HCT116 (cell line): ENCODE data around the gene TEDC1. TPM values are rescaled to one million over a fixed set of nuclear protein-coding genes. Genes with fewer than 3 reads are reported as not detected.

ENCODE experiments used
- ATAC-seq: fragments of 200-7000 bp; cut with Tn5 transposase; 2 replicates; pipeline ENCODE4 v1.9.1; 2020; ENCODE audit warnings: mild to moderate bottlenecking, moderate library complexity
- BruUV-seq: library from RNA; stranded (reverse); fragments of 400-500 nt; replicated peaks from 2 replicates; lab custom pipeline; 2021; lab: Mats Ljungman, UMichigan
- CTCF ChIA-PET: fragments of 300-600 bp; sonication (Branson Sonifier 250); formaldehyde crosslinking; loops from one replicate; lab custom pipeline; 2021; ENCODE audit warnings: antibody characterized with exemption; lab: Charles Lee
- POLR2A ChIA-PET: fragments of 300-600, 350-600 bp; sonication (Branson Sonifier 250); formaldehyde crosslinking; loops from one replicate; lab custom pipeline; 2021; ENCODE audit warnings: antibody characterized with exemption; lab: Charles Lee
- RAD21 ChIA-PET, 2 experiments: fragments of 300-600 bp; sonication (Branson Sonifier 250); formaldehyde crosslinking; loops; one replicate each; lab custom pipeline; 2023; ENCODE audit warnings: low total read pairs in 2 of 2; ENCODE audit not compliant: uncharacterized antibody in 2 of 2, unreplicated experiment in 2 of 2, low non-redundant PET in 1 of 2; lab: Charles Lee
- DNase-seq: peaks from one replicate; pipeline ENCODE4 v3.0.0-alpha.2; 2010; ENCODE audit warnings: low read depth, low spot score
- H2AFZ ChIP-seq: fragments of 200-600 bp; shearing (Covaris generic), sonication (generic); 2 replicates; pipeline ENCODE4 v1.6.1; 2017; ENCODE audit warnings: low read depth, mixed run types, mixed read lengths, antibody characterized with exemption, low read length; ENCODE audit not compliant: poor library complexity, severe bottlenecking
- H3K27ac ChIP-seq: 2 replicates; pipeline ENCODE4 v1.5.1; 2012; ENCODE audit warnings: low read depth, low read length
- H3K27me3 ChIP-seq: fragments of 200-600 bp; sonication (generic); 2 replicates; pipeline ENCODE4 v1.6.1; 2016; ENCODE audit warnings: mixed run types, low read length, mixed read lengths; ENCODE audit not compliant: insufficient read depth
- H3K36me3 ChIP-seq, 2 experiments: fragments of 200-500 bp in 1 of 2; fragments of 200-600 bp in 1 of 2; sonication (Bioruptor generic) in 1 of 2; sonication (generic) in 1 of 2; 2 replicates each; pipeline versions ENCODE4 v1.5.1 to v1.6.1; 2014 to 2016; ENCODE audit warnings: low read length in 2 of 2, inconsistent platforms in 1 of 2, mixed read lengths in 1 of 2, mixed run types in 1 of 2; ENCODE audit not compliant: insufficient read depth in 2 of 2, control insufficient read depth in 1 of 2
- H3K4me1 ChIP-seq, 2 experiments: fragments of 200-600 bp in 1 of 2; sonication (generic) in 1 of 2; 2 replicates each; pipeline versions ENCODE4 v1.5.1 to v1.6.1; 2012 to 2017; ENCODE audit warnings: low read length in 2 of 2, inconsistent platforms in 1 of 2, mild to moderate bottlenecking in 1 of 2, mixed read lengths in 1 of 2, mixed run types in 1 of 2, moderate library complexity in 1 of 2; ENCODE audit not compliant: insufficient read depth in 2 of 2, control insufficient read depth in 1 of 2
- H3K4me2 ChIP-seq: fragments of 200-600 bp; sonication (generic); 2 replicates; pipeline ENCODE4 v1.6.1; 2017; ENCODE audit warnings: mixed run types, low read length, mixed read lengths
- H3K4me3 ChIP-seq, 2 experiments: fragments of 200-600 bp in 1 of 2; sonication (generic) in 1 of 2; replicated peaks in 1 of 2; 2 replicates each; pipeline ENCODE4 v1.5.1; 2011 to 2016; ENCODE audit warnings: low read length in 2 of 2, control low read depth in 1 of 2, low read depth in 1 of 2, mild to moderate bottlenecking in 1 of 2, mixed read lengths in 1 of 2, mixed run types in 1 of 2
- H3K79me2 ChIP-seq: fragments of 200-600 bp; sonication (generic); 2 replicates; pipeline ENCODE4 v1.6.1; 2017; ENCODE audit warnings: mild to moderate bottlenecking, mixed run types, low read length, moderate library complexity, mixed read lengths; ENCODE audit not compliant: insufficient read depth
- H3K9ac ChIP-seq: fragments of 200-600 bp; sonication (generic); 2 replicates; pipeline ENCODE4 v1.6.1; 2016; ENCODE audit warnings: low read length, mixed read lengths
- H3K9me2 ChIP-seq: fragments of 200-600 bp; sonication (generic), shearing (Covaris generic); 2 replicates; pipeline ENCODE4 v1.6.1; 2017; ENCODE audit warnings: mixed run types, mild to moderate bottlenecking, moderate library complexity; ENCODE audit not compliant: insufficient read depth
- H3K9me3 ChIP-seq, 2 experiments: fragments of 200-500 bp in 1 of 2; fragments of 200-600 bp in 1 of 2; sonication (Bioruptor generic) in 1 of 2; sonication (generic) in 1 of 2; 2 replicates each; pipeline ENCODE4 v1.6.1; 2014 to 2017; ENCODE audit warnings: low read length in 2 of 2, mixed read lengths in 2 of 2, inconsistent platforms in 1 of 2, low read depth in 1 of 2, mild to moderate bottlenecking in 1 of 2, mixed run types in 1 of 2, moderate library complexity in 1 of 2; ENCODE audit not compliant: control insufficient read depth in 1 of 2, insufficient read depth in 1 of 2
- H4K20me1 ChIP-seq: fragments of 200-600 bp; sonication (generic), shearing (Covaris generic); 2 replicates; pipeline ENCODE4 v1.6.1; 2017; ENCODE audit warnings: mixed run types, mild to moderate bottlenecking, moderate library complexity; ENCODE audit not compliant: insufficient read depth
- CBX3 ChIP-seq: IDR thresholded peaks from 2 replicates; pipeline ENCODE4 v1.6.1; 2012; ENCODE audit warnings: low read depth
- EGR1 ChIP-seq: IDR thresholded peaks from 2 replicates; pipeline ENCODE4 v1.6.1; 2012; ENCODE audit warnings: low read depth
- EZH2phosphoT487 ChIP-seq: fragments of 200-600 bp; IDR thresholded peaks from 2 replicates; pipeline ENCODE4 v1.6.1; 2018; ENCODE audit warnings: antibody characterized with exemption, borderline replicate concordance
- FOSL1 ChIP-seq: IDR thresholded peaks from 2 replicates; pipeline ENCODE4 v1.6.1; 2012; ENCODE audit warnings: low read depth
- POLR2A ChIP-seq: IDR thresholded peaks from 2 replicates; pipeline ENCODE4 v1.7.0; 2011; ENCODE audit warnings: borderline replicate concordance; ENCODE audit not compliant: insufficient read depth, insufficient read length; ENCODE audit errors: extremely low read depth
- RAD21 ChIP-seq: IDR thresholded peaks from 2 replicates; pipeline ENCODE4 v1.6.1; 2012; ENCODE audit warnings: low read depth, mild to moderate bottlenecking
- SIN3A ChIP-seq: IDR thresholded peaks from 2 replicates; pipeline ENCODE4 v1.6.1; 2012; ENCODE audit warnings: low read depth
- SP1 ChIP-seq: IDR thresholded peaks from 2 replicates; pipeline ENCODE4 v1.6.1; 2012; ENCODE audit warnings: low read depth
- TCF7L2 ChIP-seq: IDR thresholded peaks from 2 replicates; pipeline ENCODE4 v1.7.0; 2011; ENCODE audit warnings: borderline replicate concordance, inconsistent platforms; ENCODE audit not compliant: insufficient read depth, insufficient read length; ENCODE audit errors: extremely low read depth
- ZFX ChIP-seq: fragments of 450-650 bp; IDR thresholded peaks from 2 replicates; pipeline ENCODE4 v1.6.1; 2017
- ZNF274 ChIP-seq: fragments of 200-500 bp; sonication (Bioruptor generic); IDR thresholded peaks from 2 replicates; pipeline ENCODE4 v1.6.1; 2014; ENCODE audit warnings: mild to moderate bottlenecking, low read depth, low read length, inconsistent platforms
- intact Hi-C: fragments of 100-400 bp; cut with micrococcal nuclease; formaldehyde crosslinking; loops from 2 replicates; pipeline ENCODE4 v1.10.0; 2022
- total RNA-seq: library from RNA; stranded (reverse); gene quantifications from one replicate; pipeline ENCODE4 v1.2.1, GENCODE V29; 2021; ENCODE audit not compliant: unreplicated experiment

The TEDC1 gene
- total RNA-seq, 1 experiment from 2014 or later, result 40.4 TPM

DNA sequence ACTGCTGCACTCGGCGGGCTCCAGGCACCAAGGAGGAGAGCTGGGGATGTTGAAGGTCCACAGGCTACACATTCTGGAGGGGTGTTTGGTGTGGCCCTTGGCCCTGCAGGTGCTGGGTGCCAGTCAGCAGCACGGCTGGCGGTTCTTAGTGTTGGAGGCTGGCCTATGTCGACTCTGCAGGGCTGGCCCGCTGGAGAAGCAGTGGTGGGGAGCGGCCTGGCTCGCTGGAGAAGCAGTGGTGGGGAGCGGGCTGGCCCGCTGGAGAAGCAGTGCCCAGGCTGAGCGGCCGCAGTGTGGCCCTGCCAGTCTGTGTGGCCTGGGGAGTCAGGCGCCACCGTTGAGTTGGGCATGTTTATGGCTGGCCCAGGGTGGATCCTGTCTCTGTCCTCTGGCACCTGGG lies 44.1 kb upstream of the TEDC1 start:
- BruUV-seq, result no TSS peak
- Histone ChIP-seq H3K27ac (peak overlapping the region; percentile 22; the same call in 1 of the 2 replicates), H3K9me2 (no peaks in the 10 kb centered on the region), H3K9me3 (no peaks in the 10 kb centered on the region)
- intact Hi-C loops, result no loop called here
- POLR2A ChIA-PET, result no interaction called here
- RAD21 ChIA-PET, result no interaction called here
- TF ChIP-seq SIN3A (no peak), EZH2phosphoT487 (no peak), EGR1 (no peak), FOSL1 (no peak), TCF7L2 (no peak), ZNF274 (no peak), RAD21 (no peak)
- TF ChIP-seq, all 23 proteins: peak for 0
- ATAC-seq (no peak), DNase-seq (no peak)
- no peak overlapping the region for H3K4me3 ChIP-seq
- H3K36me3 ChIP-seq, result peaks cover 4 to 20% of the 10 kb centered on the region in 2 experiments; a peak in 3 of 4 replicates
- CTCF ChIA-PET, result no interaction called here
- H3K27me3 ChIP-seq, result no peaks in the 10 kb centered on the region
- no peaks in the 10 kb centered on the region for H3K4me1 ChIP-seq
- no peak overlapping the region for H3K9ac ChIP-seq
- H4K20me1 ChIP-seq, result no peaks in the 10 kb centered on the region
- H3K4me2 ChIP-seq, result no peak overlapping the region
- H3K79me2 ChIP-seq, result peaks cover 20% of the 10 kb centered on the region; the same call in 1 of the 2 replicates
- no peak overlapping the region for H2AFZ ChIP-seq

DNA sequence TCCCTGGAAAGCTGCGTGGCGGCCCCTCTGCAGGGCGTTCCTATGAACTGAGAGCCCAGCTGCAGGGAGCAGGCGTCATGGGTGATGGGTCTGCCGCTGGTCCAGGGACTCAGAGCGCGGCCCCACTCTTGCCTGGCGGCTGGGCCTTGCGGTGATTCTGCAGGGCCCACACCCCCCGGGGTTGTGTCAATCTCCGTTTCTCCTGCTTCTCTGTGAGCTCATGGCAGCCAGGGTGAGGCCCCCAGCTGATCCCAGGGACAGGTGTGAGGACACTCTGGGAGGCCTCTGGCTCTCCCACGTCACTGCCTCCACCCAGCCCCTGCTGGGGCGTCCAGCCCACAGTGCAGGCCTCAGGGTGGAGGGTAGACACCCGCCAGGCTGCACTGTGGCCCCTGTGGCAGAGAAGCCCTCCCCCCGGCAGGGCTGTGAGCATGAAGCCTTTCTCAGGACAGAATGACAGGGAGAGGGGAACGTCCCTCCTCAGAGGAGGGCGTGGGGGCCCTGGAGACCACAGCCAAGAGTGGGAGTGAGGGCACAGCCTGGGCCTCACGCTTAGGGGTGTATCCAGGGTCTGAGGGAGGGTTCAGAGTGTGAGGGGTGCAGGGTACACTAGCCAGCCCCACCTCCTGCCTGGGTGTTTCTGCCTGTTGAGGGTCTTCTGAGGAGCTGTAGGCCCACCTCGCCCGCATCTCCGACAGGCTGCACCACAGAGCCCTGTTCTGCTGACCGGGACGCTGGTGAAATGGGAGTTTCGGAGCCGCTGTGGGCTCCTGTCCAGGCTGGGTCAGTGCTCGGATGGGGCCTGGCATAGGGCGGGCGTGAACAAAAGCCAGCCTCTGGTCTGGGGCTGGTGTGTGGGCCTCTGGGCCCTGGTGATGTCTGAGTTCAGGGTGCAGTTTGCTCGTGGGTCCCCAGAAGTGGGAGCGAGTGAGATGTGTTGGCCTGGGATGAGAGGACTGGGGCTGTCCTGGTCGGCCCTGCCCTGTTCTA lies 43.1 kb upstream of the TEDC1 start:
- Histone ChIP-seq H3K27ac (no peak overlapping the region; the same call in 1 of the 2 replicates), H2AFZ (no peak overlapping the region), H3K9ac (no peak overlapping the region), H3K27me3 (no peaks in the 10 kb centered on the region), H3K9me2 (no peaks in the 10 kb centered on the region), H3K4me3 (no peak overlapping the region), H3K36me3 (peaks cover 6 to 23% of the 10 kb centered on the region in 2 experiments; a peak in 3 of 4 replicates), H4K20me1 (no peaks in the 10 kb centered on the region), H3K4me2 (no peak overlapping the region), H3K79me2 (peaks cover 20% of the 10 kb centered on the region; the same call in 1 of the 2 replicates), H3K9me3 (no peaks in the 10 kb centered on the region), H3K4me1 (no peaks in the 10 kb centered on the region)
- ChIA-PET RAD21 (no interaction called here), POLR2A (no interaction called here), CTCF (interaction anchor here (0.7 to 1.4 kb wide), 3 partner anchors 9 to 80 kb away, joined by 4 to 9 read pairs (median 4); no protein-coding TSS in a partner anchor)
- intact Hi-C loops, result no loop called here
- TF ChIP-seq SP1 (no peak), ZNF274 (no peak), RAD21 (no peak), CBX3 (no peak), POLR2A (no peak), ZFX (peak; percentile 17; the same call in 1 of the 2 replicates)
- no TSS peak for BruUV-seq
- ATAC-seq (peak; percentile 29), DNase-seq (no peak)
